SK-N-SH (cell line): ENCODE measurements around the gene HIGD1B.

Experiments used
- CHD2 ChIP-seq: fragments of 150-350 bp; IDR thresholded peaks from 2 replicates; pipeline ENCODE4 v1.6.1; 2018; ENCODE audit warnings: low read length; ENCODE audit not compliant: partially characterized antibody
- CTCF ChIP-seq: fragments of 200-600 bp; sonication (generic); IDR thresholded peaks from 2 replicates; pipeline ENCODE4 v1.6.1; 2017; ENCODE audit warnings: antibody characterized with exemption, mild to moderate bottlenecking, moderate library complexity
- EP300 ChIP-seq, 2 experiments: IDR thresholded peaks; 2 replicates each; pipeline versions ENCODE4 v1.4.0 to v1.6.1; 2012; ENCODE audit warnings: borderline replicate concordance in 1 of 2, low read depth in 1 of 2, low read length in 1 of 2
- FOXJ3 ChIP-seq: sonication (generic); formaldehyde crosslinking; IDR thresholded peaks from 2 replicates; pipeline ENCODE4 v1.5.1; 2020; ENCODE audit warnings: mild to moderate bottlenecking, missing genetic modification reagents
- GATA2 ChIP-seq: sonication (generic); formaldehyde crosslinking; IDR thresholded peaks from 2 replicates; pipeline ENCODE4 v1.5.0; 2020; ENCODE audit warnings: mild to moderate bottlenecking, missing genetic modification reagents
- MAX ChIP-seq: IDR thresholded peaks from 2 replicates; pipeline ENCODE4 v1.4.0; 2012; ENCODE audit warnings: low read depth
- MXI1 ChIP-seq: IDR thresholded peaks from 2 replicates; pipeline ENCODE4 v1.6.1; 2012; ENCODE audit warnings: mild to moderate bottlenecking, low read depth, low read length, improper control_type of control experiment
- NRF1 ChIP-seq: IDR thresholded peaks from 2 replicates; pipeline ENCODE4 v1.6.1; 2012; ENCODE audit warnings: low read depth, mild to moderate bottlenecking, low read length
- POLR2AphosphoS5 ChIP-seq: IDR thresholded peaks from 2 replicates; pipeline ENCODE4 v1.6.1; 2012; ENCODE audit warnings: low read depth, low read length
- REST ChIP-seq: IDR thresholded peaks from 2 replicates; pipeline ENCODE4 v1.6.1; 2012; ENCODE audit warnings: mild to moderate bottlenecking, low read depth, low read length, moderate library complexity
- USF2 ChIP-seq: fragments of 150-350 bp; IDR thresholded peaks from 2 replicates; pipeline ENCODE4 v1.6.1; 2017; ENCODE audit warnings: antibody characterized with exemption, low read length, low read depth, borderline replicate concordance
- YY1 ChIP-seq: IDR thresholded peaks from 2 replicates; pipeline ENCODE4 v1.4.0; 2012; ENCODE audit warnings: low read depth, mild to moderate bottlenecking

- no peak for TF ChIP-seq CTCF
- TF ChIP-seq FOXJ3 (CRISPR knock-in tag) = no peak
- no peak for TF ChIP-seq POLR2AphosphoS5
- TF ChIP-seq EP300 (IDR thresholded peaks at IDR 0.05; ENCODE audit: borderline replicate concordance in 1 of 2, low read depth in 1 of 2, low read length in 1 of 2) = no peak
- no peak for TF ChIP-seq YY1
- no peak for TF ChIP-seq CHD2
- no peak for TF ChIP-seq MAX
- TF ChIP-seq USF2 = no peak
- no peak for TF ChIP-seq MXI1
- TF ChIP-seq REST = no peak
- TF ChIP-seq GATA2 (CRISPR knock-in tag) = no peak
- TF ChIP-seq NRF1 = no peak
Measured at GRCh38 chr17:44862278-44862914, 14.7 kb downstream of the HIGD1B start.
